ENCODE results near the gene MALT1.

The MALT1 gene

DNA sequence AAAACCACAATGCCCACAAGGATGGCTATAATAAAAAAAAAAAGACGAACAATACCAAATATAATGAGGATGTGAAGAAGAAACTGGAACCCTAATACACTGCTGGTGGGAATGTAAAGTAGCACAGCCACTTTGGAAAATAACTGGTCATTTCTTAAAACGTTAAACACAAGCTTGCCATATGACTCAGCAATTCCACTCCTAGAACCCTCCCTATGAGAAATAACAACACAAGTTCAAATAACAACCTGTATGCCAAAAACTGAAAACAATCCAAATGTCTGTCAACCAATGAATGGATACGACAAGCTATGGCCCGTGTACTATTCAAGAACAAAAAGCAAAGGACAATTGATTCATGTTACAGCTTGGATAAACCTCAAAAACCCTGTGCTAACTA is 35.4 kb upstream of the MALT1 start:
- TF ChIP-seq, protein P1, sequence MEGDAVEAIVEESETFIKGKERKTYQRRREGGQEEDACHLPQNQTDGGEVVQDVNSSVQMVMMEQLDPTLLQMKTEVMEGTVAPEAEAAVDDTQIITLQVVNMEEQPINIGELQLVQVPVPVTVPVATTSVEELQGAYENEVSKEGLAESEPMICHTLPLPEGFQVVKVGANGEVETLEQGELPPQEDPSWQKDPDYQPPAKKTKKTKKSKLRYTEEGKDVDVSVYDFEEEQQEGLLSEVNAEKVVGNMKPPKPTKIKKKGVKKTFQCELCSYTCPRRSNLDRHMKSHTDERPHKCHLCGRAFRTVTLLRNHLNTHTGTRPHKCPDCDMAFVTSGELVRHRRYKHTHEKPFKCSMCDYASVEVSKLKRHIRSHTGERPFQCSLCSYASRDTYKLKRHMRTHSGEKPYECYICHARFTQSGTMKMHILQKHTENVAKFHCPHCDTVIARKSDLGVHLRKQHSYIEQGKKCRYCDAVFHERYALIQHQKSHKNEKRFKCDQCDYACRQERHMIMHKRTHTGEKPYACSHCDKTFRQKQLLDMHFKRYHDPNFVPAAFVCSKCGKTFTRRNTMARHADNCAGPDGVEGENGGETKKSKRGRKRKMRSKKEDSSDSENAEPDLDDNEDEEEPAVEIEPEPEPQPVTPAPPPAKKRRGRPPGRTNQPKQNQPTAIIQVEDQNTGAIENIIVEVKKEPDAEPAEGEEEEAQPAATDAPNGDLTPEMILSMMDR (IDR thresholded peaks at IDR 0.05; ENCODE audit: low read depth, low read length) = no peak
- peak; percentile 39 for DNase-seq (ENCODE audit: extremely low read depth, low read depth)

DNA sequence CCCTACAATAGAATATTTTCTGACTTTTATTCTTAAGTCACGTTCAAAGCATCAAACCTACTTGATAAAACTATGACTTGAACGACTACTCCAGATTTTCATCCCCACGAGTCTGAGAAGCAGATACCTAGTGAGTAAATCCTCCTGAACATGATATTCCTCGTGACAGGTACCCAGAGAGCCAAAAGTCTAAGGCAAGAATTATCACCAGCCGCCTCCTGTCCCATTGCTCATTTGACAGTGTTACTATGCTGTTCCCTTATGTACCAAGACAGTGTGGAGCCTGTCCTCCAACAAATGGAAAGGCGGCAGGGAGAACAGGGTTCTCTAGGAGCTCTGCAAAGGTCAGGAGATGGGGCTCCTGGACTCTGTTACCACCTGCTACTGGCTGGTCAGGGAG is 34.1 kb upstream of the MALT1 start:
- DNase-seq (ENCODE audit: extremely low read depth, low read depth) = no peak
- TF ChIP-seq, protein P1 (IDR thresholded peaks at IDR 0.05; ENCODE audit: low read depth, low read length) = no peak

DNA sequence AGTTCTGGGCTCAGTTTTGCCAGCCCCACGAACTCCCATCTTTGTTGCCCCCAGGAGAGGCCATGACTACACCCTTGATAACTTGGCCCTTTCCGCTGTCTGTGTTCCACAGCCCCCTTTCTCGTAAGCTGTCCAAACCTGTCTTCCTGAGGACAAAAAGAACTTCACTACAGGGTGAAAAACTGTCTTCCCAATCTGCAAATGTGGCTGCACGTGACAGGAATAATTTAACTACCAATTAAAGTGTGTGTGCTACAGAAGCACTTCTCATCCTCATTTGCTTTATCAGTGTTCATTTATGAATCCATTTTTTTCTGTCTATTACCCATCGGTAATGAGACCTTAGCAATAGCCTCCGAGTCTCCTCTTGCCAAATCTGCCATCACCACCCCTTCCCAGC is 33.3 kb upstream of the MALT1 start:
- no peak for DNase-seq (ENCODE audit: extremely low read depth, low read depth)
- TF ChIP-seq, protein P1 (IDR thresholded peaks at IDR 0.05; ENCODE audit: low read depth, low read length) = no peak

DNA sequence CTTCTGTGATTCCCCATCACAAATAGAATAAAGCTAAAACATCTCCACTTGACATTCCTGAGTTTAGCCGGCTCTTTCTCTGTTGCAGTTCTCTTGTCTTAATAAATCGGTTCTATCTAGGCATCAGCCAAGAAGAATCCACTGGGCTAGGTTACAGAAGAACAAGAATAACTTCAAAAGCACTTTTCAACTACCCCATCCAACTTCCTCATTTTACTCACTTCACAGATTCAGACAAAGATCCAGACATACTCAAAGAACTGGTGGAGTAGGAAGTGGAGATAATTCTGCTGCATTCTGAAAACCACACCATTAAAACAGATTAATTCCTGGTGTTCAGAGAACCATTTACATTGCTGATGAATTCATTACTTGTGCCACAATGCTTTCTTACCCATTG is 32.8 kb upstream of the MALT1 start:
- DNase-seq (ENCODE audit: extremely low read depth, low read depth) = no peak
- TF ChIP-seq, protein P1 (IDR thresholded peaks at IDR 0.05; ENCODE audit: low read depth, low read length) = no peak

DNA sequence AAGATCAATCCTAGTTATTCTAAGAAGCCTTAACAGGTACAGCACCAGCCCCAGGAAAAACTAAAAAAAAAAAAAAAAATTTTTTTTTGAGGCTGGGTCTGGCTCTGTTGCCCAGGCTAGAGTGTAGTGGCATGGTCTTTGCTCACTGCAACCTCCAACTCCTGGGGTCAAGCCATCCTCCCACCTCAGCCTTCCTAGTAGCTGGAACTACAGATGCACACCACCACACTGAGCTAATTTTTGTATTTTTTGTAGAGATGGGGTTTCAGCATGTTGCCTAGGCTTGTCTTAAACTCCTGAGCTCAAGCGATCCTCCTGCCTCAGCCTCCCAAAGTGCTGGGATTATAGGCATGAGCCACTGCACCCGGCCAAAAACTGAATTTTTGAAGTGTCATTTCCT is 32.0 kb upstream of the MALT1 start:
- no peak for DNase-seq (ENCODE audit: extremely low read depth, low read depth)
- TF ChIP-seq, protein P1 (IDR thresholded peaks at IDR 0.05; ENCODE audit: low read depth, low read length) = no peak

DNA sequence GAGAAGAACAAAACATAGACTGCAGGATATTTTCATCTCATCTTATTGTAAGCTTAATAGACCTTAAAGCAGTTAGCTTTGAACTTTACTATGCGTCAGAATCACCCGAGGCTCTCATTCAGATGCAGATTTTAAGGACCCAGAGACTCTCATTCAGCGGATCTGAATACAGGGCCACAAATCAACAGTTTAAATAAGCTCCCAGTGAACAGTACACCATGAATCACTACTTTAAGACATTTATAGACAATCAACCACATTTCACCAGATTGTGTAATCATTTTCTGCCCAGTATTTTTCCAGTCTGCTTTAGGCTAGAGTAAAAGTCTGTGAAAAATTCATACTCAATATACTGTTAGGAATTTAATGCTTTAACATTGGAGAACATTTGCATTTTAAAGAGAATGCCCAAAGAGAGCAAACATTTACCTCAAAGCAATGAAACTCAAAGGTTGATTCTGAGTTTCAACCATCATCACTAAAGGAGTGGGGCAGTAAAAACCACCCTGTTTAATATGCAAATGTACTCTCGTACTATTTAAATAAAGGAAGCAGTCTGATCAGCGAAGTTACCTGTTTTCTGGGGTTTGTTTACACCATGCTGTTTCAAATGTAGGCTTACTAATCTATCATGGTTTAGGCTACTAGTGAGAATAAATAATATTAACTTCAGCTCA is 31.4 kb upstream of the MALT1 start:
- TF ChIP-seq, protein P1 (IDR thresholded peaks at IDR 0.05; ENCODE audit: low read depth, low read length) = no peak
- DNase-seq (ENCODE audit: extremely low read depth, low read depth) = no peak

DNA sequence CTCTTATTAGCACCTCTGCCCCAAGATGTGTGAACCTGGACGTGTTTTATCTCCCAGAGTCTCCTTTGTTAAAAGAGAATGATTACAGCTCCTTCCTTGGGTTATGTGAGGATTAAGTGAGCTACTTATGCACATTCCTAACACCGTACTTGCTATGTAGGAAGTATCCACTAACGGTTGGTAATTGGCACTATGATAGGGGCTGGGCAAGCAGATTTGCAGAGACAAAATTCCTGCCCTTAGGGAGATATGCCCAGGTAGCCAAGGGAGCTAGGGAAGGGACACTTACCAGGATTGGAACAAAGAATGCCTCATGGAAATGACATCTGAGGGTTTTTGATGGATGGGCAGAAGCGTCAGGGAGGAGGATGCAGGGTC is 30.8 kb upstream of the MALT1 start:
- TF ChIP-seq, protein P1 (IDR thresholded peaks at IDR 0.05; ENCODE audit: low read depth, low read length) = no peak
- no peak for DNase-seq (ENCODE audit: extremely low read depth, low read depth)

Data from AG09319 (cell line).